Measurements from ENCODE around the gene PCDHA10. TPM values are rescaled to one million over a fixed set of nuclear protein-coding genes. Genes with fewer than 3 reads are reported as not detected.
A peak's percentile ranks its signal among the peaks of the same experiment; 100 is the strongest.
"Not testable (repeated sequence)": the region's sequence is repeated elsewhere in the genome, so short reads cannot be mapped to it uniquely, and the experiment has no call there.

PCDHA10 gene
- total and polyA plus RNA-seq, 5 donors: 0.02 to 0.59 (median 0.33) TPM

- H3K27me3 ChIP-seq (ENCODE audit: control insufficient read depth, insufficient read depth): no peaks in the 10 kb centered on the region
- intact Hi-C loops (cut with DNase I): no loop called here
- H3K4me1 ChIP-seq (ENCODE audit: control insufficient read depth, insufficient read depth, low read length): no peaks in the 10 kb centered on the region
- no peak for DNase-seq
- 15% methylated on average over 27 of the region's 27 CpGs for WGBS
- peaks cover 2% of the 10 kb centered on the region for H3K9me3 ChIP-seq (ENCODE audit: control insufficient read depth, low read length)
- no peak within 1 kb of the TSS for H3K4me3 ChIP-seq (ENCODE audit: low read length)
- H3K27ac ChIP-seq (ENCODE audit: low read length): no peak within 1 kb of the TSS
- no peak for ATAC-seq
These were observed 27.9 kb upstream of the PCDHA10 start, which contains the start of gene PCDHA6 for GRCh38 chr5:140827704-140828361. Gene PCDHA6 (plus strand): TSS chr5:140827960. CDS start chr5:140828092, 132 bp downstream.

GRCh38 chr5:140828362-140828737 is 27.3 kb upstream of the PCDHA10 start:
- 17% methylated on average over 18 of the region's 18 CpGs for WGBS
- H3K4me3 ChIP-seq (ENCODE audit: low read length): no peak overlapping the region
- intact Hi-C loops (cut with DNase I): no loop called here
- H3K27me3 ChIP-seq (ENCODE audit: control insufficient read depth, insufficient read depth): no peaks in the 10 kb centered on the region
- peaks cover 2% of the 10 kb centered on the region for H3K9me3 ChIP-seq (ENCODE audit: control insufficient read depth, low read length)
- DNase-seq (no peak), ATAC-seq (no peak)
- H3K4me1 ChIP-seq (ENCODE audit: control insufficient read depth, insufficient read depth, low read length): no peaks in the 10 kb centered on the region
- no peak overlapping the region for H3K27ac ChIP-seq (ENCODE audit: low read length)

GRCh38 chr5:140829511-140830501 is 25.9 kb upstream of the PCDHA10 start:
- H3K4me1 ChIP-seq (ENCODE audit: control insufficient read depth, insufficient read depth, low read length); H3K27ac ChIP-seq (ENCODE audit: low read length); ATAC-seq; DNase-seq; H3K27me3 ChIP-seq (ENCODE audit: control insufficient read depth, insufficient read depth); intact Hi-C loops (cut with DNase I); H3K4me3 ChIP-seq (ENCODE audit: low read length); H3K9me3 ChIP-seq (ENCODE audit: control insufficient read depth, low read length): not testable (repeated sequence)
- 33% methylated on average over 106 of the region's 106 CpGs for WGBS

- Histone ChIP-seq H3K27ac (ENCODE audit: low read length) (no peak within 1 kb of the TSS), H3K9me3 (ENCODE audit: control insufficient read depth, low read length) (peaks cover 3% of the 10 kb centered on the region), H3K4me1 (ENCODE audit: control insufficient read depth, insufficient read depth, low read length) (no peaks in the 10 kb centered on the region), H3K4me3 (ENCODE audit: low read length) (no peak within 1 kb of the TSS), H3K27me3 (ENCODE audit: control insufficient read depth, insufficient read depth) (no peaks in the 10 kb centered on the region)
- 7% methylated on average over 8 of the region's 8 CpGs for WGBS
- intact Hi-C loops (cut with DNase I): no loop called here
- ATAC-seq (no peak), DNase-seq (no peak)
These were observed 21.7 kb upstream of the PCDHA10 start, which contains the start of gene PCDHA7 for GRCh38 chr5:140833993-140834392. Gene PCDHA7 (plus strand): TSS chr5:140834269. CDS start chr5:140834384, 115 bp downstream.

- H3K4me1 ChIP-seq (ENCODE audit: control insufficient read depth, insufficient read depth, low read length); H3K27ac ChIP-seq (ENCODE audit: low read length); ATAC-seq; H3K4me3 ChIP-seq (ENCODE audit: low read length); H3K9me3 ChIP-seq (ENCODE audit: control insufficient read depth, low read length); intact Hi-C loops (cut with DNase I); DNase-seq; H3K27me3 ChIP-seq (ENCODE audit: control insufficient read depth, insufficient read depth): not testable (repeated sequence)
- WGBS: 17% methylated on average over 26 of the region's 38 CpGs
These were observed 21.2 kb upstream of the PCDHA10 start for GRCh38 chr5:140834439-140835008.

- Histone ChIP-seq H3K9me3 (ENCODE audit: control insufficient read depth, low read length) (peaks cover 3% of the 10 kb centered on the region), H3K27ac (ENCODE audit: low read length) (no peak overlapping the region), H3K27me3 (ENCODE audit: control insufficient read depth, insufficient read depth) (peaks cover under 1% of the 10 kb centered on the region), H3K4me3 (ENCODE audit: low read length) (no peak overlapping the region), H3K4me1 (ENCODE audit: control insufficient read depth, insufficient read depth, low read length) (no peaks in the 10 kb centered on the region)
- intact Hi-C loops (cut with DNase I): no loop called here
- DNase-seq (peak in 1 of 3 donors; percentile 55), ATAC-seq (no peak)
- WGBS: 33% methylated on average over 103 of the region's 103 CpGs
These were observed 19.8 kb upstream of the PCDHA10 start for GRCh38 chr5:140835622-140836510.

GRCh38 chr5:140840978-140841962 is 14.4 kb upstream of the PCDHA10 start, which contains the start of gene PCDHA8:
Gene PCDHA8 (plus strand): TSS chr5:140841187. CDS start chr5:140841322, 135 bp downstream.
- Histone ChIP-seq H3K9me3 (ENCODE audit: control insufficient read depth, low read length) (peaks cover 1% of the 10 kb centered on the region), H3K27ac (ENCODE audit: low read length) (no peak within 1 kb of the TSS), H3K4me1 (ENCODE audit: control insufficient read depth, insufficient read depth, low read length) (no peaks in the 10 kb centered on the region), H3K4me3 (ENCODE audit: low read length) (no peak within 1 kb of the TSS), H3K27me3 (ENCODE audit: control insufficient read depth, insufficient read depth) (peaks cover 3% of the 10 kb centered on the region)
- DNase-seq (no peak), ATAC-seq (no peak)
- WGBS: 18% methylated on average over 46 of the region's 47 CpGs
- intact Hi-C loops (cut with DNase I): no loop called here

- Histone ChIP-seq H3K4me1 (ENCODE audit: control insufficient read depth, insufficient read depth, low read length) (no peaks in the 10 kb centered on the region), H3K4me3 (ENCODE audit: low read length) (no peak overlapping the region), H3K27ac (ENCODE audit: low read length) (no peak overlapping the region), H3K27me3 (ENCODE audit: control insufficient read depth, insufficient read depth) (peaks cover 3% of the 10 kb centered on the region), H3K9me3 (ENCODE audit: control insufficient read depth, low read length) (no peaks in the 10 kb centered on the region)
- intact Hi-C loops (cut with DNase I): no loop called here
- peak in 1 of 3 donors; percentile 40 for DNase-seq
- no peak for ATAC-seq
- 39% methylated on average over 87 of the region's 87 CpGs for WGBS
These were observed 12.6 kb upstream of the PCDHA10 start for GRCh38 chr5:140842798-140843733.
